B cell (primary cell): ENCODE measurements around the gene NBAS. TPM values are rescaled to one million over a fixed set of nuclear protein-coding genes. Genes with fewer than 3 reads are reported as not detected.

ENCODE experiments used
- ATAC-seq: fragments of 200-7000 bp; cut with Tn5 transposase; one replicate; pipeline ENCODE4 v1.10.0; 2021; ENCODE audit warnings: low read depth, mild to moderate bottlenecking, moderate number of reproducible peaks, moderate library complexity
- CTCF ChIA-PET: fragments of 350-600 bp; sonication (Branson Sonifier 250); formaldehyde crosslinking; loops from one replicate; lab custom pipeline; 2021; ENCODE audit warnings: antibody characterized with exemption, inconsistent platforms; lab: Charles Lee
- POLR2A ChIA-PET: fragments of 350-600 bp; sonication (Branson Sonifier 250); formaldehyde crosslinking; loops from one replicate; lab custom pipeline; 2021; ENCODE audit warnings: antibody characterized with exemption; lab: Charles Lee
- DNase-seq: peaks from one replicate; pipeline ENCODE4 v3.0.0; 2013
- H2AFZ ChIP-seq: 2 replicates; pipeline ENCODE4 v1.6.1; 2012; ENCODE audit warnings: mild to moderate bottlenecking, low read depth, low read length; ENCODE audit not compliant: insufficient read depth, poor library complexity, severe bottlenecking
- H3K27ac ChIP-seq, 2 donors: 1 replicate in 1 of 2; 2 replicates in 1 of 2; pipeline ENCODE4 v1.5.1; 2012 to 2013; ENCODE audit warnings: low read length in 2 of 2, mild to moderate bottlenecking in 2 of 2, moderate library complexity in 1 of 2
- H3K27me3 ChIP-seq, 4 experiments: fragments of 200-600 bp in 1 of 4; sonication (generic) in 1 of 4; replicated peaks in 1 of 4; 1 replicate in 2 of 4; 2 replicates in 2 of 4; pipeline versions ENCODE4 v1.6.1 to v1.7.0; 2013 to 2016; ENCODE audit warnings: low read length in 3 of 4, mild to moderate bottlenecking in 2 of 4, mixed read lengths in 1 of 4, moderate library complexity in 1 of 4; ENCODE audit not compliant: insufficient read depth in 4 of 4, control insufficient read depth in 3 of 4; ENCODE audit errors: control extremely low read depth in 1 of 4
- H3K36me3 ChIP-seq, 2 experiments: replicated peaks in 1 of 2; 1 replicate in 1 of 2; 2 replicates in 1 of 2; pipeline versions ENCODE4 v1.6.1 to v1.7.1; 2013; ENCODE audit warnings: low read length in 1 of 2; ENCODE audit not compliant: insufficient read depth in 2 of 2, control insufficient read depth in 1 of 2; ENCODE audit errors: control extremely low read depth in 1 of 2, extremely low read depth in 1 of 2
- H3K4me1 ChIP-seq, 2 donors: fragments of 200-600 bp in 1 of 2; sonication (generic) in 1 of 2; 1 replicate in 1 of 2; 2 replicates in 1 of 2; pipeline versions ENCODE4 v1.5.1 to v1.6.1; 2013 to 2017; ENCODE audit warnings: low read length in 2 of 2; ENCODE audit not compliant: control insufficient read depth in 2 of 2, insufficient read depth in 2 of 2
- H3K4me2 ChIP-seq: replicated peaks from 2 replicates; pipeline ENCODE3; 2012; ENCODE audit warnings: mild to moderate bottlenecking, low read depth, low read length; ENCODE audit not compliant: poor library complexity, severe bottlenecking
- H3K4me3 ChIP-seq, 5 experiments: fragments of 200-600 bp in 1 of 5; sonication (generic) in 1 of 5; 1 replicate in 3 of 5; 2 replicates in 2 of 5; pipeline versions ENCODE4 v1.5.1 to v1.7.0; 2011 to 2016; ENCODE audit warnings: low read length in 4 of 5, mild to moderate bottlenecking in 4 of 5, low read depth in 2 of 5, control low read depth in 1 of 5, moderate library complexity in 1 of 5; ENCODE audit not compliant: insufficient read depth in 1 of 5; ENCODE audit errors: control extremely low read depth in 1 of 5, extremely low read depth in 1 of 5
- H3K79me2 ChIP-seq: fragments of 200-600 bp; sonication (generic); one replicate; pipeline ENCODE4 v1.6.0; 2016; ENCODE audit warnings: low read length; ENCODE audit not compliant: control insufficient read depth, insufficient read depth
- H3K9ac ChIP-seq: fragments of 200-600 bp; sonication (generic); 2 replicates; pipeline ENCODE4 v1.6.1; 2017; ENCODE audit warnings: mild to moderate bottlenecking, low read length, moderate library complexity
- H3K9me3 ChIP-seq, 3 donors: one replicate each; pipeline versions ENCODE4 v1.6.1 to v1.7.1; 2013; ENCODE audit warnings: low read length in 2 of 3; ENCODE audit not compliant: control insufficient read depth in 2 of 3, insufficient read depth in 1 of 3; ENCODE audit errors: control extremely low read depth in 1 of 3
- H4K20me1 ChIP-seq: 2 replicates; pipeline ENCODE4 v1.6.0; 2012; ENCODE audit warnings: mild to moderate bottlenecking, low read length; ENCODE audit not compliant: insufficient read depth, control insufficient read depth, poor library complexity, severe bottlenecking
- H3K27ac Mint-ChIP-seq: one replicate; pipeline ENCODE4 v1.8.0; 2021; ENCODE audit warnings: mixed read lengths
- H3K27me3 Mint-ChIP-seq: one replicate; pipeline ENCODE4 v1.8.0; 2021; ENCODE audit warnings: mixed read lengths
- H3K4me1 Mint-ChIP-seq: one replicate; pipeline ENCODE4 v1.8.0; 2021; ENCODE audit warnings: mixed read lengths
- H3K4me3 Mint-ChIP-seq: one replicate; pipeline ENCODE4 v1.8.0; 2021; ENCODE audit warnings: mixed read lengths
- H3K9me3 Mint-ChIP-seq: one replicate; pipeline ENCODE4 v1.8.0; 2022; ENCODE audit warnings: mixed read lengths; ENCODE audit not compliant: insufficient read depth
- CTCF ChIP-seq: fragments of 200-600 bp; IDR thresholded peaks from one replicate; pipeline ENCODE4 v1.8.0; 2022; ENCODE audit warnings: antibody characterized with exemption, mild to moderate bottlenecking
- EZH2 ChIP-seq: IDR thresholded peaks from 2 replicates; pipeline ENCODE4 v1.6.1; 2012; ENCODE audit warnings: borderline replicate concordance, low read depth, mild to moderate bottlenecking, moderate library complexity, low read length; ENCODE audit not compliant: insufficient read depth, poor library complexity, severe bottlenecking
- WGBS: methylation state at CpG from one replicate; pipeline ENCODE4 v1.1.5; 2013; ENCODE audit warnings: missing lambda C conversion rate; ENCODE audit not compliant: insufficient coverage; 5-methylcytosine and 5-hydroxymethylcytosine counted together
- intact Hi-C: fragments of 100-400 bp; cut with micrococcal nuclease; formaldehyde crosslinking; loops from one replicate; pipeline ENCODE4 v1.10.0; 2022
- polyA plus RNA-seq: library from polyadenylated mRNA; depleted of rRNA; stranded (reverse); fragments of >200 nt; gene quantifications from 2 replicates; pipeline ENCODE4 v1.2.3, GENCODE V29; 2012
- total RNA-seq, 2 donors: library from RNA; stranded (reverse); fragments of 120-200 nt in 1 of 2; gene quantifications; 1 replicate in 1 of 2; 2 replicates in 1 of 2; pipeline versions ENCODE4 v1.2.3 to v1.2.4, GENCODE V29; 2013 to 2022

NBAS gene
- total and polyA plus RNA-seq, 2 donors (not counting 1 experiment from before 2014, with no cell fraction given), result 10.6 to 37.3 TPM

GRCh38 chr2:15606481-15607441 is 45.6 kb upstream of the NBAS start:
- no peak for DNase-seq
- 100% methylated on average over 2 of the region's 8 CpGs for WGBS

More at GRCh38 chr2:15606481-15607441, 45.6 kb upstream of the NBAS start:
- Histone ChIP-seq H3K4me1 (no peaks in the 10 kb centered on the region), H4K20me1 (no peaks in the 10 kb centered on the region), H3K4me2 (no peak overlapping the region), H3K27ac (no peak overlapping the region), H2AFZ (no peak overlapping the region), H3K79me2 (no peaks in the 10 kb centered on the region), H3K4me3 (no peak overlapping the region), H3K27me3 (no peaks in the 10 kb centered on the region), H3K36me3 (peaks cover 12 to 85% of the 10 kb centered on the region in 2 experiments), H3K9ac (no peak overlapping the region), H3K9me3 (no peaks in the 10 kb centered on the region)
- Mint-ChIP-seq H3K27ac (no peak overlapping the region), H3K9me3 (no peaks in the 10 kb centered on the region), H3K27me3 (no peaks in the 10 kb centered on the region), H3K4me1 (no peaks in the 10 kb centered on the region), H3K4me3 (no peak overlapping the region)
- intact Hi-C loops, result no loop called here
- CTCF ChIA-PET, result no interaction called here
- no peak for ATAC-seq
- POLR2A ChIA-PET, result no interaction called here
- no peak for TF ChIP-seq CTCF
- no peak for TF ChIP-seq EZH2
